ENCODE data around the gene LRFN4. TPM values are rescaled to one million over a fixed set of nuclear protein-coding genes. Genes with fewer than 3 reads are reported as not detected.

LRFN4 gene
- total and polyA plus RNA-seq, 2 of the 8 experiments (the other 6 are each of a cell fraction or from before 2014, with no cell fraction given): 49.8 to 64.3 TPM

GRCh38 chr11:66861038-66861773, 4.3 kb downstream of the LRFN4 start:
- CTCF ChIA-PET (ENCODE audit: partially characterized antibody): interaction anchor here (1.2 to 13.8 kb wide), 5 partner anchors 7 to 159 kb away, joined by 3 to 199 read pairs (median 20); partner anchors contain the start of gene C11orf86
- Histone ChIP-seq H2AFZ (ENCODE audit: low read length) (no peak overlapping the region), H3K36me3 (ENCODE audit: control insufficient read depth in 2 of 4, insufficient read depth in 4 of 4, low read length in 3 of 4) (peaks cover 0 to 18% (median 1%) of the 10 kb centered on the region in 4 experiments; a peak in 4 of 8 replicates), H4K8ac (ENCODE audit: extremely low read depth, insufficient read depth, low read length) (peak overlapping the region; percentile 41; the same call in 1 of the 2 replicates), H3K9me3 (ENCODE audit: insufficient read depth in 2 of 2, low read depth in 1 of 2, low read length in 1 of 2) (no peaks in the 10 kb centered on the region), H3K23me2 (ENCODE audit: low read depth, low read length) (peaks cover 2% of the 10 kb centered on the region; the same call in 1 of the 2 replicates), H2BK5ac (ENCODE audit: low read depth, low read length) (no peak overlapping the region; the same call in 1 of the 2 replicates), H2BK12ac (ENCODE audit: low read depth, low read length) (no peak overlapping the region; the same call in 1 of the 2 replicates), H4K91ac (replicated peaks; ENCODE audit: insufficient read length, low read length) (no peak overlapping the region), H3K9ac (replicated peaks in 1 of 4; ENCODE audit: extremely low read depth in 1 of 4, low read depth in 3 of 4, low read length in 3 of 4) (no peak overlapping the region), H3K4me2 (ENCODE audit: insufficient read depth in 1 of 2, low read depth in 2 of 2, low read length in 2 of 2) (no peak overlapping the region), H3K4ac (replicated peaks; ENCODE audit: insufficient read length, low read depth, low read length) (no peak overlapping the region), H2BK15ac (ENCODE audit: low read length) (no peak overlapping the region), H3K56ac (replicated peaks; ENCODE audit: insufficient read length, low read depth, low read length) (no peak overlapping the region), H4K5ac (ENCODE audit: insufficient read length, low read depth, low read length) (no peak overlapping the region), H3K4me3 (ENCODE audit: extremely low read depth in 1 of 4, insufficient read depth in 2 of 4, low read depth in 3 of 4, low read length in 4 of 4) (no peak overlapping the region), H3K79me1 (ENCODE audit: low read depth, low read length) (no peaks in the 10 kb centered on the region), H4K20me1 (replicated peaks in 1 of 2; ENCODE audit: control insufficient read depth in 1 of 2, insufficient read depth in 2 of 2, low read length in 2 of 2) (peaks cover 2 to 6% of the 10 kb centered on the region in 2 experiments), H3K4me1 (replicated peaks in 1 of 4; ENCODE audit: control insufficient read depth in 3 of 4, insufficient read depth in 4 of 4, low read length in 3 of 4) (peaks cover 0 to 8% (median 4%) of the 10 kb centered on the region in 4 experiments; a peak in 4 of 7 replicates), H2BK20ac (ENCODE audit: low read length) (no peak overlapping the region), H3K23ac (ENCODE audit: insufficient read length) (no peak overlapping the region), H2BK120ac (replicated peaks; ENCODE audit: low read depth, low read length) (no peak overlapping the region), H3K27ac (ENCODE audit: low read depth, low read length) (no peak overlapping the region), H2AK5ac (ENCODE audit: low read depth, low read length) (no peak overlapping the region), H3K79me2 (ENCODE audit: control insufficient read depth in 1 of 2, insufficient read depth in 2 of 2, low read length in 2 of 2) (no peaks in the 10 kb centered on the region), H3K18ac (ENCODE audit: extremely low read depth, low read length) (no peak overlapping the region), H3K14ac (ENCODE audit: insufficient read length) (no peak overlapping the region), H3K27me3 (replicated peaks in 1 of 4; ENCODE audit: control insufficient read depth in 3 of 4, extremely low read depth in 1 of 4, insufficient read depth in 3 of 4, low read length in 3 of 4) (no peaks in the 10 kb centered on the region)
- FAIRE-seq (no peak), DNase-seq (ENCODE audit: low read depth in 1 of 2, low spot score in 2 of 2) (no peak)
- POLR2A ChIA-PET (ENCODE audit: partially characterized antibody): interaction anchor here (1.0 to 1.8 kb wide), 3 partner anchors 11 to 20 kb away, joined by 4 to 5 read pairs (median 4); partner anchors contain the start of gene RCE1
- WGBS, 2 experiments (ENCODE audit: extremely low coverage in 1 of 2, insufficient coverage in 1 of 2, insufficient read length in 1 of 2, insufficient replicate concordance in 2 of 2, low coverage in 1 of 2, low lambda C conversion rate in 2 of 2, missing lambda C conversion rate in 1 of 2): 91% methylated on average over 28 of the region's 32 CpGs; no CpG with 5 or more reads in 1 of the 2 experiments
- TF ChIP-seq, protein P1, sequence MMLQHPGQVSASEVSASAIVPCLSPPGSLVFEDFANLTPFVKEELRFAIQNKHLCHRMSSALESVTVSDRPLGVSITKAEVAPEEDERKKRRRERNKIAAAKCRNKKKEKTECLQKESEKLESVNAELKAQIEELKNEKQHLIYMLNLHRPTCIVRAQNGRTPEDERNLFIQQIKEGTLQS (IDR thresholded peaks at IDR 0.05; ENCODE audit: insufficient read depth, low read depth, low read length): no peak
- TF ChIP-seq, protein P2, sequence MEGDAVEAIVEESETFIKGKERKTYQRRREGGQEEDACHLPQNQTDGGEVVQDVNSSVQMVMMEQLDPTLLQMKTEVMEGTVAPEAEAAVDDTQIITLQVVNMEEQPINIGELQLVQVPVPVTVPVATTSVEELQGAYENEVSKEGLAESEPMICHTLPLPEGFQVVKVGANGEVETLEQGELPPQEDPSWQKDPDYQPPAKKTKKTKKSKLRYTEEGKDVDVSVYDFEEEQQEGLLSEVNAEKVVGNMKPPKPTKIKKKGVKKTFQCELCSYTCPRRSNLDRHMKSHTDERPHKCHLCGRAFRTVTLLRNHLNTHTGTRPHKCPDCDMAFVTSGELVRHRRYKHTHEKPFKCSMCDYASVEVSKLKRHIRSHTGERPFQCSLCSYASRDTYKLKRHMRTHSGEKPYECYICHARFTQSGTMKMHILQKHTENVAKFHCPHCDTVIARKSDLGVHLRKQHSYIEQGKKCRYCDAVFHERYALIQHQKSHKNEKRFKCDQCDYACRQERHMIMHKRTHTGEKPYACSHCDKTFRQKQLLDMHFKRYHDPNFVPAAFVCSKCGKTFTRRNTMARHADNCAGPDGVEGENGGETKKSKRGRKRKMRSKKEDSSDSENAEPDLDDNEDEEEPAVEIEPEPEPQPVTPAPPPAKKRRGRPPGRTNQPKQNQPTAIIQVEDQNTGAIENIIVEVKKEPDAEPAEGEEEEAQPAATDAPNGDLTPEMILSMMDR (IDR thresholded peaks at IDR 0.05; ENCODE audit: control extremely low read depth in 1 of 3, insufficient read depth in 1 of 3, low read depth in 1 of 3, low read length in 3 of 3): no peak
- TF ChIP-seq KDM4A (IDR thresholded peaks at IDR 0.05; ENCODE audit: low read depth, low read length, severe bottlenecking): no peak
- TF ChIP-seq POLR2AphosphoS5 (IDR thresholded peaks at IDR 0.05; ENCODE audit: low read depth, low read length): no peak
- TF ChIP-seq E2F6 (IDR thresholded peaks at IDR 0.05): no peak

Data from H1 (cell line).